Measurements from ENCODE around the gene SYTL3.
"Not testable (repeated sequence)": the region's sequence is repeated elsewhere in the genome, so short reads cannot be mapped to it uniquely, and the experiment has no call there.

SYTL3 gene

DNA sequence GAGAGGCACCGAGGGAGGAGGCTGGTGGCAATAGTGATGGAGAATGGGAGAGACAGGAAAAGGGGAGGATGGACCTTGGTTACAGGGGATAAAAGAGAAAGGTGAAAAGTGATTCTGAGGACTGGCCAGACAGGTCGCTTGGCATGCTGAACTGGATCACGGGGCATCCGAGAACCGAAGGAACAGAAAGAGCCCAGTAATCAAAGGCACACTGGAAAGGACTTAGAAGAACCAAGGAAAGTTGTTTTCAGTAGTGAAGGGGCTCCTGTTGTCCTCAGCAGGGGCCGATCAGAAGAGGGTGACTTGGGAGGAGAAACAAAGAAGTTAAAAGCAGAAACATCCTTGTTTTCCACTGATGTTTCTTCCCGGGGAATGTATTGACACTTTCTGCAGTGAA is 18.9 kb downstream of the SYTL3 start:
- H3K4me3 ChIP-seq (ENCODE audit: low read depth, low read length), result no peak overlapping the region
- DNase-seq (ENCODE audit: low read depth), result no peak
- no peak for TF ChIP-seq CTCF (IDR thresholded peaks at IDR 0.05; ENCODE audit: low read depth, low read length, missing control alignments)

DNA sequence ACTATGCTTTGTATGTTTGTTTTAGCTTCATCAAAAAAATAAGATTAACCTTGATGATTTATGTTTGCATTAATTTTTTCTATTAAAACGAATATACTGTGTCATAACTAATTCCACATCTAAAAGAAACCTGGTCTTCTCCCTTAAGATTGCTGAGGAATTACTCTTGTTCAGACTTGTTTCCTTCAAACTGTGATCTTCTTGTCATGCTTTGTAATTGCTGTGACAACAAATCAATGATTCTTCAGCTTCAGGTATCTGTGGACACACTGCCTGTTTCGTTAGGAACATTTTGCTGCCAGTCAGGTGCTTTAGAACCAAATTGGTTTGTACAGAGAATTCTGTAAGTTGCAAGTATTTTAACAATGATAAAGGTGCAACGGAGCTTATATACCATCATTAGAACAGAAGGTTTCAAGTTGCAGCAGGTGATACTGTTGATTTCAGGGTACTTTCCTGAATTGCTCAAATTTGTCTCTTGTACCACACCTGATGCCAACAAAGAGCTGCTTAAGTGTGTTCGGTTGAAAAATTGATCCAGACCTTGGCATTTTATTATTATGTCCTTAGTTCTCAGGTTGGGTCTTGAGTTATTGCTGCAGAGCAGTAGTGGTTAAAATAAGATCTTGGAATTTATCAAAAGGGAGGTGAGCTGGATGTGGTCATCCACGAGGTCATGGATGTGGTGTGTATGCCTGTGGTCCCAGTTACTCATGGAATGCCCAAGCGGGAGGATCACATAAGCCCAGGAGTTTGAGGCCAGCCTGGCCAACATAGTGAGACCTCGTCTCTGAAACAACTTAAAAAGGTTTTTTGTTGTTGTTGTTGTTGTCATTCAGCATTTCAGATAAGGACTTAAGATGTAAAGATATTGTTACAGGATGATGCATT is 19.5 kb downstream of the SYTL3 start:
- DNase-seq (ENCODE audit: low read depth), result no peak

DNA sequence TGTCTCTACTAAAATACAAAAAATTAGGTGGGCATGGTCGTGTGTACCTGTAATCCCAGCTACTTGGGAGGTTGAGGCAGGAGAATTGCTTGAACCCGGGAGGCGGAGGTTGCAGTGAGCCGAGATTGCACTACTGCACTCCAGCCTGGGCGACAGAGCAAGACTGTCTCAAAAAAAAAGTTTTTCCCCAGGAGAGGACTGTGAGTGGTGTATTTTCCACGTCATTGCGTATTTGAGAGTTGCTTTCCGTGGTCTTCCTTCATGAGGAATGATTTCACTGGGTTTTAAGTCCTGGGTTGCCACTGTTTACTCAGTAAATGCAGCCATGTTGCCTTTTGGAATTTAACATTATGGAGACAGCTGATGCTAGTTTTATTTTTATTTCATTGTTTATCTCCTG is 22.3 kb downstream of the SYTL3 start:
- DNase-seq (ENCODE audit: low read depth); H3K4me3 ChIP-seq (ENCODE audit: low read depth, low read length): not testable (repeated sequence)

More for the DNA sequence above, 19.5 kb downstream of the SYTL3 start:
- TF ChIP-seq CTCF (IDR thresholded peaks at IDR 0.05; ENCODE audit: low read depth, low read length, missing control alignments), result no peak
- no peak overlapping the region for H3K4me3 ChIP-seq (ENCODE audit: low read depth, low read length)

DNA sequence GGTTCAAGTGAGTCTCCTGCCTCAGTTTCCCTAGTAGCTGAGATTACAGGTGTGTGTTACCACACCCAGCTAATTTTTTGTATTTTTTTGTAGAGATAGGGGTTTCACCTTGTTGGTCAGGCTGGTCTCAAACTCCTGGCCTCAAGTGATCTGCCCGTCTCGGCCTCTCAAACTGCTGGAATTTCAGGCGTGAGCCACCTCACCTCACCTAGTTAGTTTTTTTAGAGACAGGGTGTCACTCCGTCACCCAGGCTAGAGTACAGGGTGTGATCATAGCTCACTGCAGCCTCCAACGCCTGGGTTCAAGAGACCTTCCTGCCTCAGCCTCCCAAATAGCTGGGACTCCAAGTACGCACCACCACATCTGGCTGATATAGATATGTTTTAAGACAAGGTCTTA is 22.9 kb downstream of the SYTL3 start:
- DNase-seq (ENCODE audit: low read depth), result no peak
- no peak overlapping the region for H3K4me3 ChIP-seq (ENCODE audit: low read depth, low read length)
- no peak for TF ChIP-seq CTCF (IDR thresholded peaks at IDR 0.05; ENCODE audit: low read depth, low read length, missing control alignments)

GRCh38 chr6:158674342-158675131 is 24.7 kb downstream of the SYTL3 start:
- DNase-seq (ENCODE audit: low read depth), result no peak
- TF ChIP-seq CTCF (IDR thresholded peaks at IDR 0.05; ENCODE audit: low read depth, low read length, missing control alignments), result no peak

GRCh38 chr6:158677094-158677493 is 27.2 kb downstream of the SYTL3 start:
- DNase-seq (ENCODE audit: low read depth); H3K4me3 ChIP-seq (ENCODE audit: low read depth, low read length): not testable (repeated sequence)

More at GRCh38 chr6:158674342-158675131, 24.7 kb downstream of the SYTL3 start:
- no peak overlapping the region for H3K4me3 ChIP-seq (ENCODE audit: low read depth, low read length)

DNA sequence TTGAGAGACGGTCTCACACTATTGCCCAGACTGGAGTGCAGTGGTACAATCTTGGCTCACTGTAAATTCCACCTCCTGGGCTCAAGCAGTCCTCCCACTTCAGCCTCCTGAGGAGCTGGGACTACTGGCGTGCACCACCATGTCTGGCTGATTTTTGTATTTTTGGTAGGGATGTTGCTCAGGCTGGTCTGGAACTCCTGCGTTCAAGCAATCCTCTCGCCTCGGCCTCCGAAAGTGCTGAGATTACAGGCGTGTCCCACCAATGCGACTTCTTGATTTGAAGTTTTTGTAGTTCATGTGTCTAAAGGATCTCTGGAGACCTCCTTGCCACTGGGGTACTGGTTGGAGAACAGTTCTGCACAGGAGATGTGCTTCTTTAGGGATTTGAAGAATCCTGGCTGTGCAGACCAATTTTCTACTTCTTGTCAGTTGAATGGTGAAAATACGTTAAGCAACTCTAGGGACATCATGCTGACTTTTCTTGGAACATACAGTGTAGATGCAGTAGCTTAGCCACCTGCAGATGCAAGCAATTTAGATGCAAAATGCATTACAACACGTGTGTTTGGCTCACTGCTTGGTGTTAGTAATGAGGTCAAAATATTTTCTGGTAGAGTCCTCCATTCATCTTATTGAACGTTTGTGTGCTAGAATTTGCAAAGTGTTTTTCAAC is 28.2 kb downstream of the SYTL3 start:
- no peak overlapping the region for H3K4me3 ChIP-seq (ENCODE audit: low read depth, low read length)
- TF ChIP-seq CTCF (IDR thresholded peaks at IDR 0.05; ENCODE audit: low read depth, low read length, missing control alignments), result no peak
- no peak for DNase-seq (ENCODE audit: low read depth)
